Measurements from ENCODE around the gene WDR70.
"Not testable (repeated sequence)": the region's sequence is repeated elsewhere in the genome, so short reads cannot be mapped to it uniquely, and the experiment has no call there.

Gene WDR70

DNA sequence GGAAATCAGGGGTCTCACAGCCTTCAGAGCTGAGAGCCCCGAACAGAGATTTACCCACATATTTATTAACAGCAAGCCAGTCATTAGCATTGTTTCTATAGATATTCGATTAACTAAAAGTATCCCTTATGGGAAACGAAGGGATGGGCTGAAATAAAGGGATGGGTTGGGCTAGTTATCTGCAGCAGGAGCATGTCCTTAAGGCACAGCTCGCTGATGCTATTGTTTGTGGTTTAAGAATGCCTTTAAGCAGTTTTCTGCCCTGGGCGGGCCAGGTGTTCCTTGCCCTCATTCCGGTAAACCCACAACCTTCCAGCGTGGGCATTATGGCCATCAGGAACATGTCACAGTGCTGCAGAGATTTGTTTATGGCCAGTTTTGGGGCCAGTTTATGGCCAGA is 74.1 kb downstream of the WDR70 start:
- not testable (repeated sequence) for DNase-seq (ENCODE audit: low spot score); FAIRE-seq

DNA sequence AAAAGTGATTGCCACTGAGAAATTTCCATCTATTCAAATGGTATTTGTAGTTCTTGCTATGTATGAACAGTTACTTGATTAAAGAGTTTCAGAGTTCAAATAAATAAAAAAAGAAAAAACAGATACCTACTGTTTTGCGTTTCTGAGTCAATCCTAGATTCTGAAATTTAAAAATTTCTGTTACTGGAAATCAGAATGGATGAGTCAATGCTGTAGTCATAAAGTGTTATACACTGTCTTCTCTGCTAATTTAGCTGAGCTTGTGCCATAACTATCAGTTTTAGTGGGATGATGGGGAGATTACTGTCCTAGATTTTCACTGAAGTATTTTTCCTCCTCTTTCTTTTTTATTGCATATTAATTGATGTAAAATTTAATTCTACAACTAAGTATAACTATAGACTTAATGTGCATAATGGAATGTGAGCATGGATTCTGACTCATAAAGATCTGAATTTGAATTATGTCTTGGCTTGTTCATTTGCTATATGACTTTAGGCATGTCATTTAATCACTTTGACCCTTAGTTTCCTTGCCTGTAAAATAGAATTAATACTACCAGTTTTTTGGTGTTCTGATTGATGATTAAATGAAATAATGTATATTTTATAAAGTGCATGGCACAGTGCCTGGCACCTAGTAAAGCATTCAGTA is 75.4 kb downstream of the WDR70 start:
- DNase-seq (ENCODE audit: low spot score) (peak; percentile 25), FAIRE-seq (peak; percentile 84)

DNA sequence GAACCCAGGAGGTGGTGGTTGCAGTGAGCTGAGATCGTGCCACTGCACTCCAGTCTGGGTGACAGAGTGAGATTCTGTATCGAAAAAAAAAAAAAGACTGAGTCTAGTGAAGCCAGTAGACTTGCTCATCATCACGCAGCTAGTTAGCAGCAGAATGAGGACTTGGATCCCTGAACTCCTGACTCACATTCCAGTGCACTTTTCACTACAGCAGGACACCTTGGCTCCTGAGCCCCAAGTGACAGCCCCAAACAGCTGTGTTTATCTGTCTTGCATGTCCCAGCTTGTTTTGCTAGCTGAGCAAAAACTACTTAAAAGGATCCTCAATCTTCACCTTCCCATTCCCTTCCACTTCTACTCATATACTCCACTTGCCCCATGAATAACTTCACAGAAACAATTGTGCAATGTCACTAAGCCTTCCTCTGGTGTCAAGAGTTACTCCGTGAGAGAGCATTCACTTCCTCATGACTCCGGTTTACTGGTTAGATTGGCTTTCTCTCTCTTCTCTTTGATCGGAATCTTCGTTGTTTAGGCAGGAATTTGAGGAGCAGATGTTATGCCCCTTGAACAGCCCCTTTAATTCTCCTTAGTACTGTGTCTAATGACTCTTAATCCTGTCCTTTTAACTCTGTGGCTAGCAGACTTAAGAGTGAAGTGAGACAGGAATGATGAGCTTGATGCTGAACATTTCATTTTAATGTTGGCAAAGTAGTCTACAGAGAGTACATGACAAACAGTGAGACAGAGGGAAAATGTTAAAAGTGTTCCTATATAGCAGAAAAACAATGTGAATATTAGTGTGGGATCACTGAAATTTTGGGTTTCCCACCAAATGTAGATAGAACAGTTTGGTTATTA is 84.3 kb downstream of the WDR70 start:
- FAIRE-seq; DNase-seq (ENCODE audit: low spot score): not testable (repeated sequence)

DNA sequence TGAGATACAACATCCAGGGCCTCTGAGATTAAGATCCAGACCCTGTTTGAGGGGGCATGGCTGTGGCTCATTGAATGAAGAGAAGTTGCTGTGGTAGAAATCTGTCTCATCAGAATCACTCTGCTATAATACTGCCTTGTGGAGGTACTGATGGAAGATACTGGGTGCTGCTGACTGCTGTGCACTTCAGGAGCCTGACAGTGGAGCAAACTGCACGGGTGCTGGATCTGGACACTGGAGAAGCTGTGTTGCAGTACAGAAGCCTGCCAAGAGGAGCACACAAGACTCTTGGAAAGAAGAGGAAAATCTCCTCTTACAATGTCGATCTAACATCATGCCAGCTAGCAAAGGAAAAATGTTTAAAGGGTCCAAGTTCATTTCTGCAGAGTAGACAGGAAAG is 85.5 kb downstream of the WDR70 start:
- not testable (repeated sequence) for FAIRE-seq; DNase-seq (ENCODE audit: low spot score)

DNA sequence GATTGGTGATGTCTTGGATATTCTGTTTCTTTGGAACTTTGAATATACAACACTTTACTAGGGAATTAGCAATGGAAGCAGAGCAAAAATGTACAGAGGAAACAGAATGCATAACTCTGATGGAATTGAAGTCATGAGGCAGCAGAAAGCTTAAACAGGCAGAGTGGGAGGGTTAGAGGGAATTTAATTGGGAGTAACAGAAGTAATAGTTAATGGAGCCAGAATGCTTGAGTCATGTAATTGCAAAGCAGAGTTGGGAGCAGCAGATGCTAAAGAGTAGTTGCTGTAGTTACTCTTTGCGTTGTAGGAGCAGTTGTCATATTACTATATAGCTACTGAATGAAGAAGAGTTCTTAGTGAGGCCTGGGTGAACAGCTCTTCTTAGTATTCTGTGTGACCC is 90.3 kb downstream of the WDR70 start:
- not testable (repeated sequence) for DNase-seq (ENCODE audit: low spot score); FAIRE-seq

DNA sequence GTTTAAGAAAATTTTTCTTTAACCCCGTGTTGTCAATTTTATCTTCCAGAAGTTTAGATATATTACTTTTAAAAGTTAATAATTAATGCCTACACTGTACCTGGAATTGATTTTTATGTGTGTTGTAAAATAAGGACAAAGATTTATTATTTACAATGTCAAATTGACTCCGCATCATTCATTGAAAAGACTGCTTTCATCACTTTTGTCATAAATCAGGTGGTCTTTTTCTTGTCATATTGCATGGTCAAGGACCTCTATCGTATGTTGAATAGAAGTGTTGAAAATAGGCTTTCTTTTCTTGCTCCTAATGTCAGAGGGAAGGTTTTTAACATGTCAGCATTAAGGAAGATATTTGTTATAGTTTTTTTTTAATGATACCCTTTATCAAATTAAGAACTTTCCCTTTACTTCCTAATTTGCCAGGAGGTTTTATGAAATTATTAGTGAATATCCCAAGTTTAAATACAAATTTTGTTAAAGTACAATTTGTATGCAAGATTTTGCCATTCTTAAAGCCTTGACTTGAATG is 92.6 kb downstream of the WDR70 start:
- DNase-seq (ENCODE audit: low spot score) (no peak), FAIRE-seq (peak; percentile 27)

DNA sequence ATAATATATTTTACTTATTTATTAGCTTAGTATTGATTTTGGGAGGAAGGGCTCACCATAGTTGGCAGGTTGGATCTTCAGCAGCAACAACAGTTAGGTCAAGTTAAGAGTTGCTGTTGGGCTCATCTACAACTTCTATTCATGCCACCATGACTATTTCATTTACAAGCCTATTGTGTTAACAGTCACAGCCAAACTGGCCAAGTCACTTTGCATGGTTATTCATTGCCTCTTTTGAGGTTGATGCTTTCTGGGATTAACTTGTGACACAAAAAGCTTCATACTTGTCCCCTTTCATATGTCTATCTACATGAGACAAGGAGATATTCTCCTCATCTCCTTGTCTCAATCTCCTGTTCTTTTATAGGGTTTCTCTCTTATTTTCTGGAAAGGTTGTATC is 98.3 kb downstream of the WDR70 start:
- DNase-seq (ENCODE audit: low spot score): no peak
- FAIRE-seq: no peak

DNA sequence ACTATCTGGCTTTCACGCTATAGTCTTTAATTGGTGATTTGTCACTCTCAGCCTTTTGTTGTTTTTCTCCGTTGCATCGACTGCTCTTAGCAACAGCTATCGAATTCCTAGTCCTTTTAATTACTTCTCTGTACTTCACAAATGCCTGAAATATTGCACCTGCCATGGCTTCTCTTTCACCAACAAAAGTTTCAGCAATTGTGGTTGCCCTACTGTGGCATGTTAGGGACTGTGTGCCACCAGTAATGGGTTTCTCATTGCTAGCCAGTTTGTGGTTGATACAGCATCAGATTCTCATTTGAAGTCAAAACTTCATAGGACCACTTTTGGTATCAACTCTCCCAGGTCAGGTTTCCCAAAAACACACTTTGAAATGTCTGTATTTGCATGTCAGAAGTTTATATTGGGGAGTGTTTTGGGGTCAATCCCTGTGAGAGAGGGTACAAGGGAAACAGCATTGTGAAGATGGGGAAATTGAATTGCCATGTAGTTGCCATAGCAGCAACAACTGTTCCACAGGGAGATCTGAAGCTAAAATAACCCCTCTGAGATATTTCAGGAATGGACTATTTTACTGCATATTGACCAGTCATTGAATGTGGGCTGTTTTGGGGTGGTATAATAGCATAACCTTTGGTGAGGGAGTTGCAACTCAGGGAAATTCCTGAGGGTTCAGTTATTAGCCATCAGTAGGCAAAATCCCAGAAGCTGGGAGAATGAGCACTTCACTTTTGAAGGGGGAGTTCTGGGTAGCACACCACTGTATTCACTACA is 99.2 kb downstream of the WDR70 start:
- FAIRE-seq (no peak), DNase-seq (ENCODE audit: low spot score) (no peak)

DNA sequence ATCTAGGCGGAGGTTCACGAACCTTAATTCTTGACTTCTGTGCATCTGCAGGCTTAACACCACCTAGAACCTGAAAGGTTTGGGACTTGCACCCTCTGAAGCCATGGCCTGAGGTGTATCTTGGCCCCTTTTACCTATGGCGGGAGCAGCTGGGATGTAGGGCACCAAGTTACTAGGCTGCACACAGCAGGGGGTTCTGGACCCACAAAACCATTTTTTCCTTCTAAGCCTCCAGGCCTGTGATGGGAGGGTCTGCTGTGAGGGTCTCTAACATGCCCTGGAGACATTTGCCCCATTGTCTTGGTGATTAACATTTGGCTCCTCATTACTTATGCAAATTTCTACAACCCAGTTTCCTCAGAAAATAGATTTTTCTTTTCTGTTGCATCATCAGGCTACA is 102.3 kb downstream of the WDR70 start:
- FAIRE-seq; DNase-seq (ENCODE audit: low spot score): not testable (repeated sequence)

DNA sequence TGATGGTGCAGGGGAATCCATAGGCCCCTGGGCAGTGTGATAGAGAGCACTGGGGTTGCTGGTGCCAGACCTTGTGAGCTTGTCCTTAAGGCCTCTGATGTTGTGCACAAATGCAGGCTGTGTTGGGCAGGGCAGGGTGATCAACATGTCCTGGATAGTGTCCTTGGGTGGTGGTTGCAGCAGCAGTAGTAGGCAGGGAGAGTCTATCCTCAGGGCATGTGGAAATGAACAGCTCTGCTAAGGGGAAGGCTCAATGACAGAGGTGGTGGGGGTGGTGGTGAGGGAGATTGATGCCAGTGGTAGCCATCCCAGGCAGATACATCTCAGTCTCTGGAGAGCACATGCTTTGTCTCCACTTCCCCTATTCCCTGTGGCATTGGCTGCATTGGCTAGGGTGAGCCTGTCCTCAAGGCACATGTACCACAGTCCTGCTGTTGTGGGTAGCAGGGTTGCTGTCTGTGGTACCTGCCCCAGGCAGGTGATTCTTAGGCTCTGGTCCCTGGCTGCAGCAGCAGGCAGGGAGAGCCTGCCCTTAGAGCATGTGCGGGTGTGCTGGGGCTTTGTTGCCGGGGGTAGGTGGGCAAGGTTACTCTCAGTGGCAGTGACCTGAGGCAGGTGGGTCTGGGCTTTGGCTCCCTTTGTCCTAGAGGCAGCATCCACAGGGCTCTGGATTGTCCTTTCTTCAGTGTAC is 111.1 kb downstream of the WDR70 start:
- DNase-seq (ENCODE audit: low spot score): no peak
- FAIRE-seq: no peak

DNA sequence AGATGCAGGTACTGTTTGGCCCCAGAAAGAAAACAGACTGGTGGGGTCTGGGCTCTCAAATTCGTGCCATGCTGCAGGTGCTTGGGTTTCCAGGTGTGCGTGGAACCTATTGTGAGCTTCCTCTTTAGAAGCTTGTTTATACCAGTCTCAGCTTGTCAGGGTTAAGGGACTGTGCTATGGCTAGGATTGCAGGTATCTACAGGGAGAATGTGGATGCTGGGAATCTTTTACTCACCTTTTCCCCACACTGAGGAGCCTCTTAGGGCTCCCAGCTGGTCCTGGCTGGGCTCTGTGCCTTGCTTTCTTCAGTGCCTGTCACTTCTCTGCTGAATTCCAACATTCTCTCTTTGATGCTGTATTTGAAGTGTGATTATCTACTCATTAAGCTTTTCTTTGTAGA is 111.8 kb downstream of the WDR70 start:
- FAIRE-seq (no peak), DNase-seq (ENCODE audit: low spot score) (no peak)

DNA sequence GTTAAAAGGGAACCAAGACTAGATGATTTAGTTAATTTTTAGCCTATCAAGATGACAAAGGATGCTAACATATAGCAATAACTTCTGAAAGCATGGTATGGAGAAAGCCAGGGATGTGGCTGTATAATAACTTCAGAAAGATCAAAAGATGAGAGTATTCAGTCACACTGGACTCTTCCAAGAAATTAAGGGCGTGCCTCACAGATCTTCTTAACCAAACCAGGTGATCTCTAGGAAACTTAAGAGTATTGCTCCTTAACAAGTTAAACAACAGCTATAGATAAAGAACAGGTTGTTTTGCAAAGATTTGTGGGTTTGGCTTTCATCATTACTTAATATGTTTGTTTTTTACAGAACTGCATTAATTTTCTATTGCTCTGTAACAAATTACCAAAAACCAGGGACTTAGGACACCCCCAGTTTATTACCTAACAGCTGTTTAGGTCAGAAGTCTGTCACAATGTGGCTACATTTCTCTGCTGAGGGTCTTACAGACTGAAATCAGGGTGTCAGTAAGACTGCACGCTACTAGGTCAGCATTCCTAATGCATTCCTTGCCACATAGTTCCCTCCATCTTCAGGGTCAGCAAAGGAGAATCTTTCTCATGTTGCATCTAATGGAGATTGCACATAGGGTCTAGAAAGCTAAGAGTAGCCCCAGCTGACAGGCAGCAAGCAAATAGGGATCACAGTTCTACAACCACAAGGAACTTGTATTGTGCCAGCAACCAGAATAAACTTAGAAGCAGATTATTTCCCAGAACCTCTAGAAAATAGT is 113.8 kb downstream of the WDR70 start:
- DNase-seq (ENCODE audit: low spot score) (no peak), FAIRE-seq (no peak)

DNA sequence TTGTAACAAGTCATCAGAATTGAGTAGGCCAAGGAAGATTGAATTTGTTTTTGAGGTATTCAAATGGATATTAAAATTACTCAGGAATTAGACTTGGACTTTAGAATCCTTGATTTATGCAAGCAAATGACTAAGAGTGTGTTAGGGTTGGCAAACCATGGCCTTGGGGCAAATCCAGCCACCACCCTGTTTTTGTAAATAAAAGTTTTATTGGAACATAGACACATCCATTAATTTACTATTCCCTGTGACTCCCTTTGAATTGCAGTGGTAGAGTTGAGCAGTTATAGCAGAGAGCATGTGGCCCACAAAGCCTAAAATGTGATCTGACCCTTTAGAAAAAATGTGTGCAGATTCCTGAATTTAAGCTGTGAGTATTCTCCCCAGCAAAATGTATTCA is 115.6 kb downstream of the WDR70 start:
- FAIRE-seq: no peak
- DNase-seq (ENCODE audit: low spot score): no peak

DNA sequence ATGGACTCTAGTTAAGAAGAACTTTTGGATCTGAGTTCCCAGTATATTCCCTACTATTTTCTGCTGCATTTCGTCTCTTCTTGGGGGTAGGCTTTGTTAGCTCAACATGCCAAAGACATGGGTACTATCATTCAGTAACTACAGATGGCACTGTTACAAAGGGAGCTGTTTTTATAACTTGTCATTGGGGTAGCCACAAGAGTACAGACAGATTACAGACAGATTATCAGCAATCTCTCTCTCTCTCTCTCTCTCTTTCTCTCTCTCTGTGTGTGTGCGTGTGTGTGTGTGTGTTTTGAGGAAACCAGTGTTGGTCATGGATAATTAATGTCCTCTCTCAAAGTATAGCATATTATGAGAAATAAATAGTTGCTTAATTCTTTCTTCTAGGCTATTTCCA is 116.1 kb downstream of the WDR70 start:
- no peak for DNase-seq (ENCODE audit: low spot score)
- FAIRE-seq: no peak

DNA sequence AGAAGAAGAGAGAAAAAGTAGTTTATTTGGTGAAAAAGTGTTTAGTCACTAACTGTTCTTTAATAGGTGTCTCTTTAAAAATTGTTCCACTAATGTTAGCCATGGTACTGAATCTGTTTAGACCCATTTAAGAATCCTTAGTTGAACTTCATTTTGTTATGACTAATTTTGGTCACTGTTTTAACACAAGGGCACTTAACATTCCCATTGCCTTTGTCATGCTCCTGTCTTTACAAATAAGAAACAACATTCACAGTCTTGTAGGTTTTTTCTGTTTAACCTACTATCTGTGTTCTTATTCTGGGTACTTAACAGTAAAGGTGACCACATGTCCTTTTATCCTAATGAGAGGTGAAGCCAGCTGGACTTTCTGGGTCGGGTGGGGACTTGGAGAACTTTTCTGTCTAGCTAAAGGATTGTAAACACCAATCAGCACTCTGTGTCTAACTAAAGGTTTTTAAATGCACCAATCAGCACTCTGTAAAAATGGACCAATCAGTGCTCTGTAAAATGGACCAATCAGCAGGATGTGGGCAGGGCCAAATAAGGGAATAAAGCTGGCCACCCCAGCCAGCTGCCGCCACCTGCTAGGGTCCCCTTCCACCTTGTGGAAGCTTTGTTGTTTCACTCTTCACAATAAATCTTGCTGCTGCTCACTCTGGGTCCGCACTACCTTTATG is 116.7 kb downstream of the WDR70 start:
- peak; percentile 57 for DNase-seq (ENCODE audit: low spot score)
- FAIRE-seq: peak; percentile 70

DNA sequence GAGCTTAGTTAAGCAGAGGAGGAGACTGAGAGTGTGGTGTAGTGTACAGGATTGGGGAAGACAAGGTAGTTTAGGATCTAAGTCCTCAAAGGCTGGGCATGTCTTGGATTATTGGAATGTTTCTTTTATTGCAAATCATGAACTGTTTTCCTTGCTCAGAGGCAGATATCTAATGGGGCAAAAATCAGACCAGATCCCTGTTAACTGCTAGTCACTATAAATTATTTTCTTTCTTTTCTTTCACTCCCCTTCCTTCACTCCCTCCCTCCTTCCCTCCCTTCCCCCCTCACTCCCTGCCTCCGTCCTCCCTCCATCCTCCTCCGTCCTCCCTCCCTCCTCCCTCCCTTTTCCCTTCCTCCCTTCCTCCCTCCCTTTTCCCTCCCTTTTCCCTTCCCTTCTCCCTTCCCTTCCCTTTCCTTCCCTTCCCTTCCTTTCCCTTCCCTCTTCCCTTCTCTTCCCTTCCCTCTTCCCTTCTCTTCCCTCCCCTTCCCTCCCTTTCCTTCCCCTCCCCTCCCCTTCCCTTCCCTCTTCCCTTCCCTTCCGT is 117.9 kb downstream of the WDR70 start:
- FAIRE-seq: no peak
- no peak for DNase-seq (ENCODE audit: low spot score)

DNA sequence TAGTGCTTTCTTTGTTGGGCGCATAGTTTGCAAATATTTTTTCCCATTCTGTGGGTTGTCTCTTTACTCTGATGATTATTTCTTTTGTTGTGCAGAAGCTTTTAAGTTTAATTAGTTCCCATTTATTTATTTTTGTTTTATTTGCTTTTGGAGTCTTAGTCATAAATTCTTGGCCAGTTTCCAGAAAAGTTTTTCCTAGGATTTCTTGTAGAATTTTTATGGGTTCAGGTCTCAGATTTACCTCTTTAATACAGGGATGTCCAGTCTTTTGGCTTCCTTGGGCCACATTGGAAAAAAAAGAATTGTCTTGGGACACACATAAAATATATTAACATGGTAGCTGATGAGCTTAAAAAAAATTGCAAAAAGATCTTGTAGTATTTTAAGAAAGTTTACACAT is 122.0 kb downstream of the WDR70 start:
- FAIRE-seq (peak; percentile 22), DNase-seq (ENCODE audit: low spot score) (no peak)

DNA sequence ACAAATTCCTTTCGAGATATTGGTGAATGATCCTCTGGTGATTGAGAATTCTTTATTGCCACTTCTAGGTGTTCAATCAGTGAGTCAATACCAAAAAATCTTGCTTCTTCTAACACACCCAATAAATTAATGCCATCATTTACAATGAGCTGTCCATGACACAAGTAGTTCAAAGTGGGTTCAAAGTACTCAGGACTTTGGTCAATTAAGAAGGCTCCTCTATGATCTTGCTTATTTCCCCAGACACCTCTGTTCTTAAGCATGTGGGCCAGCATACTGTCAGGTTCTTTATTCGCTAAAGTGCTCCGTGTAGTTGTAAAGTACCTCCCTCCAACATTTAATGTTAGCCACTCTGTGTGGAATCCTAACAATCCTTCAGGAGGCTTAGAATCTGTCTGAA is 127.1 kb downstream of the WDR70 start:
- DNase-seq (ENCODE audit: low spot score) (no peak), FAIRE-seq (no peak)

DNA sequence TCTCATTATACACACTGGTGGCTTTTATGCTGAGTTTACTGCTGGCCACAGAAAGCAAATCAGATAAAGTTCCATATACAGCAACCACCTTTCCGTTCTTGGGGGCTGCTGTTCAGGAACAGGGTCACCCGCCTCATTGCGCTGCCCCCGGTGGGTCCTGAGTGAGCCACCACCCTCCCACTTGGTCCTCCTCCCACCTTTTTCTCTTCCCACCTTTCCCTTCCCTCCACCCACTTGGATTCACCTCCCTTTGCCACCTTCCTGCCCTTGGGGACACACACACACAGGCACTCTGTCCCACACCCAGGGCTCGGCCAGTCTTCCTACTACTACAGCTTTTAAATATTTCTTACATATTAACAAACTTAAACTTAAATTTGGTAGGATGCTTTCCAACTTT is 127.6 kb downstream of the WDR70 start:
- no peak for DNase-seq (ENCODE audit: low spot score)
- no peak for FAIRE-seq

DNA sequence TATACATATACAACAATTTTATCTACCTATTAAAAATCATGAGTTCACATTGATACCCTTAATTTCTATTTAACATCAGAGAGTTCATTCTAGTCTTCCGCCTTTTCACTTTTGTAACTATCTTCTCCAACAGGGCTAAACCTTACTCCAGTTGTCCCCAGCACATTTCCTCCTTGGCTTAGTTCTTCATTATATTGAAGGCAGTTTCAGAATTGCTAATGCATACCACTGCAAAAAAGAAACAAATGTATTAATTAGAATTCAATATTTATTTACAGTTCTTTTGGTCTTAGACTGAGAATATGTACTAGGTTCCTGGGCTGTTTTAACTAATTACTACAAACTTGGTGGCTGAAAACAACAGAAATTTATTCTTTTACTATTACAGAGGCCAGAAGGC is 132.5 kb downstream of the WDR70 start:
- DNase-seq (ENCODE audit: low spot score): no peak
- no peak for FAIRE-seq
